ENCODE results near the gene HECW1. TPM values are rescaled to one million over a fixed set of nuclear protein-coding genes. Genes with fewer than 3 reads are reported as not detected.

The HECW1 gene
- total RNA-seq, 1 donor: under 0.01 TPM

DNA sequence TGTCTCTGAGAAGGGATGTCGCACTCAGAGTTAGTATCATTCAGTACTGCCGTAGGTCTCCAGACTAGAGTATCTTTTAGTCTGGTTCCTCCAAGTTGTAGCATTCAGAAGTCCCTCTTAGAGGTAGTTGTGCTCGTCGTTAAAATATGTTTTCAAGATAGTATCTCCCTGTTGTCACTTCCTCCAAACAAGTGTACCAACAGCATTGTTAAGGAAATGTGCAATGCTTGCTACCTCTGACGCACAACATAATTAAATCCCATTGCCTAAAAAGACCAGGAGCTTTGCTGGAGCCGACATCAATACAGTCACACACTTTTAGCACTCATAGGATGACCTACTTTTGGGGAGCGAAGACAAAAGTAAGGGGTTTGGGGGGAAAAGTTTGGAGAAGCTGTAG lies 390.5 kb downstream of the HECW1 start:
- Histone ChIP-seq H3K4me3 (ENCODE audit: low read length) (no peak overlapping the region), H3K27me3 (ENCODE audit: insufficient read depth, low read length) (no peaks in the 10 kb centered on the region), H3K4me1 (ENCODE audit: insufficient read depth, low read length) (no peaks in the 10 kb centered on the region), H3K9me3 (ENCODE audit: low read depth, low read length) (no peaks in the 10 kb centered on the region)

GRCh38 chr7:43505412-43505811 lies 393.0 kb downstream of the HECW1 start:
- H3K9me3 ChIP-seq (ENCODE audit: low read depth, low read length): no peaks in the 10 kb centered on the region

DNA sequence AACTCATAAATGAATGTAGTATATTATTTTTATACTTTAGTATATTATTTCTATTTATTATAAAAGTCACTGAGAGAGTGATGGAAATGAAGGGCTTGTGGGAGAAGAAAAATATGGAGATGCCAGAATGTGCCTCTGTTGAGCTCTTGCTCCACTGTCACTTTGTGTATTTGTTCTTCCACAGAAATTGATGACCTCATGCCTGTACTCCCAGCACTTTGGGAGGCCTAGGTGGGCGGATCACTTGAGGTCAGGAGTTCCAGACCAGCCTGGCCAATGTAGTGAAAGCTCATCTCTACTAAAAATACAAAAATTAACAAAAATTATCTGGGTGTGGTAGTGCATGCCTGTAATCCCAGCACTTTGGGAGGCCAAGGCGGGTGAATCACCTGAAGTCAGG lies 394.0 kb downstream of the HECW1 start:
- Histone ChIP-seq H3K9me3 (ENCODE audit: low read depth, low read length) (no peaks in the 10 kb centered on the region), H3K4me3 (ENCODE audit: low read length) (no peak overlapping the region), H3K4me1 (ENCODE audit: insufficient read depth, low read length) (peaks cover 5% of the 10 kb centered on the region), H3K27me3 (ENCODE audit: insufficient read depth, low read length) (no peaks in the 10 kb centered on the region)

More at GRCh38 chr7:43505412-43505811, 393.0 kb downstream of the HECW1 start:
- Histone ChIP-seq H3K4me3 (ENCODE audit: low read length) (no peak overlapping the region), H3K4me1 (ENCODE audit: insufficient read depth, low read length) (no peaks in the 10 kb centered on the region), H3K27me3 (ENCODE audit: insufficient read depth, low read length) (no peaks in the 10 kb centered on the region)

DNA sequence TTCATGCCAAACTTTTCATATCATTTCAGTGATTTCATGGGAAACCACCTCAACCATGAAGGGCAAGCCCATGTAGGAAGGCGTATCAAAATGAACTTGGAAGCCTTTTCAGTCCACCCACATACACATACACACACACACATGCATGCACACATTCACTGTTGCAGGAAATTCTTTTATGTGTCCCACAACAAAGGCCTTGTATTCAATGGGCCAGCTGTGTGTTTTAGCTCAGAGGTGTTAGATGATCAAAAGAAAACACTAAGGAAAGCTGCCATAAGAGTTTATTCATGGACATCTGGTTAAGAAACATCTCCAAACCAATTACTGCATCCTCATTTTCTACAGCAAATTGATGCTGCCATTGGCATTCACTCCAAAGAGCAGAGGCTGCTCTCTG lies 396.0 kb downstream of the HECW1 start:
- H3K27me3 ChIP-seq (ENCODE audit: insufficient read depth, low read length): no peaks in the 10 kb centered on the region
- no peaks in the 10 kb centered on the region for H3K9me3 ChIP-seq (ENCODE audit: low read depth, low read length)
- H3K4me3 ChIP-seq (ENCODE audit: low read length): no peak overlapping the region
- peaks cover 5% of the 10 kb centered on the region for H3K4me1 ChIP-seq (ENCODE audit: insufficient read depth, low read length)

DNA sequence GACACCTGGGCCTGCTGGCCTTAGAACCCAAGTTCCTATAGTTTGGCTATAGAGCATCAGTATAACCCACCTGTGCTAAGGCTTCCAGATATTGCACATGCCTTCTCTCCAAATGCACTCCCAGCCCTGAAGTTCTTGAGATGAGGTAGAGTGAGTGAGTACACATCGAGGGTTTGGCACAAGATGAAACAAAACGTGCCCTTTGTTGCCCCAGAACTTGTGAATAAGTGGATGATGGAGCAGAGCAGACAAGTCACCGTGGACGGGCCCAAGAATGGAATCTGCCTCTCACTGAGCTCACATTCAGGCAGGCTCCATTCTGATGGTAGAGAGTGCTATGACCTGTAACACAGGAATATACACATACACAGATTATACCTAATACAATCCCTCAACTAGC lies 397.5 kb downstream of the HECW1 start:
- Histone ChIP-seq H3K9me3 (ENCODE audit: low read depth, low read length) (no peaks in the 10 kb centered on the region), H3K27me3 (ENCODE audit: insufficient read depth, low read length) (no peaks in the 10 kb centered on the region), H3K4me3 (ENCODE audit: low read length) (no peak overlapping the region), H3K4me1 (ENCODE audit: insufficient read depth, low read length) (peaks cover 5% of the 10 kb centered on the region)

DNA sequence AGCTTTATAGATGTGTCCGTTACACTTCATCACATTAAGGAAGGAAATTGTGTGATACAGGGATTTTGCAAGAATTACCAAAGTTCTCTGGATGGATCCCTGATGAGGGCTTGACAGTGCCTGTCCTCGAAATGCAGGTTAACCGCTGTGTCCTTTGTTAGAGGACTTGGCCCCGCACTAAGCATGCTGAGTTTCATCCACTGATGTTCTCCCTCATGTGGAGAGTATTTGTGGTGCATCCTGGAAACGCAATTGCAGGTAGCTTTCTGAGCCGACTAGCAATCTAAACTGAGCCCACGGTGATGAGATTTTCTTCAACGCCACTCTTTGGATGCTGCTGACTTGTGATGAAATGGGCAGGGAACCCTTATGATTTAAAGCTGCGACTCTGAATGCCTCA lies 398.6 kb downstream of the HECW1 start:
- Histone ChIP-seq H3K9me3 (ENCODE audit: low read depth, low read length) (no peaks in the 10 kb centered on the region), H3K4me3 (ENCODE audit: low read length) (no peak overlapping the region), H3K27me3 (ENCODE audit: insufficient read depth, low read length) (no peaks in the 10 kb centered on the region), H3K4me1 (ENCODE audit: insufficient read depth, low read length) (peaks cover 5% of the 10 kb centered on the region)

GRCh38 chr7:43511769-43512515 lies 399.5 kb downstream of the HECW1 start:
- H3K9me3 ChIP-seq (ENCODE audit: low read depth, low read length): no peaks in the 10 kb centered on the region
- no peaks in the 10 kb centered on the region for H3K27me3 ChIP-seq (ENCODE audit: insufficient read depth, low read length)
- no peak overlapping the region for H3K4me3 ChIP-seq (ENCODE audit: low read length)
- peaks cover 5% of the 10 kb centered on the region for H3K4me1 ChIP-seq (ENCODE audit: insufficient read depth, low read length)

DNA sequence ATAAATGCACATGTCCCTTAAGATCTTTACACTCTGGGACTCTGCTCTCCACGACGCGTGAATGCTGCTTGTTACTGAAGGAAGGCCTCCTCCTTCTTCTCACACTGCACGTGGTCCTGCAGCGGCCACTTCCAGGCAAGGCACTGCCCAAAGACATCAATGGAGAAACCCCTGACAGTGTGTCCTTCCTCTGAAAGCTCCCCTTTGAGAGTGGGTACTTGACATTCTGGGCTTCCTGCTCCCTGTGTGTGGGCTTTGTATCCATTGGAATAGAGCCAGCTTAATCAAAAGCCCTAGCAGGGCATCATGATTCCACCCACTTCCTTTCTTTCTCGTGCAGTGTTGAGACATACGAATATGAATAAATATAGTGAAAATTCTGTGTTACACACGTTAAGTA lies 400.8 kb downstream of the HECW1 start:
- Histone ChIP-seq H3K4me1 (ENCODE audit: insufficient read depth, low read length) (peaks cover 5% of the 10 kb centered on the region), H3K9me3 (ENCODE audit: low read depth, low read length) (no peaks in the 10 kb centered on the region), H3K4me3 (ENCODE audit: low read length) (no peak overlapping the region)

GRCh38 chr7:43516581-43517342 lies 404.3 kb downstream of the HECW1 start:
- H3K4me1 ChIP-seq (ENCODE audit: insufficient read depth, low read length): no peaks in the 10 kb centered on the region
- H3K4me3 ChIP-seq (ENCODE audit: low read length): no peak overlapping the region
- H3K9me3 ChIP-seq (ENCODE audit: low read depth, low read length): no peaks in the 10 kb centered on the region
- H3K27me3 ChIP-seq (ENCODE audit: insufficient read depth, low read length): no peaks in the 10 kb centered on the region

More for the DNA sequence above, 400.8 kb downstream of the HECW1 start:
- no peaks in the 10 kb centered on the region for H3K27me3 ChIP-seq (ENCODE audit: insufficient read depth, low read length)

- Histone ChIP-seq H3K27me3 (ENCODE audit: insufficient read depth, low read length) (no peaks in the 10 kb centered on the region), H3K9me3 (ENCODE audit: low read depth, low read length) (no peaks in the 10 kb centered on the region), H3K4me1 (ENCODE audit: insufficient read depth, low read length) (no peaks in the 10 kb centered on the region), H3K4me3 (ENCODE audit: low read length) (no peak overlapping the region)
These were observed 405.0 kb downstream of the HECW1 start for GRCh38 chr7:43517464-43517863.

DNA sequence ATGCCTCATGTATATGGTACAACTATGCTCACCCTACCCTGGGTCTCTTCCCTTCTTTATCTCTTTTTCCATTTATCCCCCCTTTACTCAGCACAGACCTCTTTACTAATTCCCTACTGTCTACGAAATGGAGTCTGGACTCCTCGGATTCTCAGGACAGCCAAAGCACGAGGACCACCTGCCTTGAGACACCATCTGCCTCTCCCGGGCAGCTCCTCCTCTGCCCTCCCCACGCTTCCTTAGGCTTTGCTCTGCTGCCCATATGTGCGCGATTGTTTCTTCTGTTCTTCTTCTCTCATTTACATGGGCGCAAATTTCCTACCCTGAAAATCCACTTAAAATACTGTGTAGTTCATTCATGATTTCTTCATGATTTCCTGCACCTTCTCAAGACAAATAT lies 407.8 kb downstream of the HECW1 start:
- no peaks in the 10 kb centered on the region for H3K9me3 ChIP-seq (ENCODE audit: low read depth, low read length)
- no peaks in the 10 kb centered on the region for H3K4me1 ChIP-seq (ENCODE audit: insufficient read depth, low read length)
- no peak overlapping the region for H3K4me3 ChIP-seq (ENCODE audit: low read length)
- no peaks in the 10 kb centered on the region for H3K27me3 ChIP-seq (ENCODE audit: insufficient read depth, low read length)

- no peaks in the 10 kb centered on the region for H3K9me3 ChIP-seq (ENCODE audit: low read depth, low read length)
- no peak overlapping the region for H3K4me3 ChIP-seq (ENCODE audit: low read length)
These were observed 410.1 kb downstream of the HECW1 start for GRCh38 chr7:43522406-43523156.

DNA sequence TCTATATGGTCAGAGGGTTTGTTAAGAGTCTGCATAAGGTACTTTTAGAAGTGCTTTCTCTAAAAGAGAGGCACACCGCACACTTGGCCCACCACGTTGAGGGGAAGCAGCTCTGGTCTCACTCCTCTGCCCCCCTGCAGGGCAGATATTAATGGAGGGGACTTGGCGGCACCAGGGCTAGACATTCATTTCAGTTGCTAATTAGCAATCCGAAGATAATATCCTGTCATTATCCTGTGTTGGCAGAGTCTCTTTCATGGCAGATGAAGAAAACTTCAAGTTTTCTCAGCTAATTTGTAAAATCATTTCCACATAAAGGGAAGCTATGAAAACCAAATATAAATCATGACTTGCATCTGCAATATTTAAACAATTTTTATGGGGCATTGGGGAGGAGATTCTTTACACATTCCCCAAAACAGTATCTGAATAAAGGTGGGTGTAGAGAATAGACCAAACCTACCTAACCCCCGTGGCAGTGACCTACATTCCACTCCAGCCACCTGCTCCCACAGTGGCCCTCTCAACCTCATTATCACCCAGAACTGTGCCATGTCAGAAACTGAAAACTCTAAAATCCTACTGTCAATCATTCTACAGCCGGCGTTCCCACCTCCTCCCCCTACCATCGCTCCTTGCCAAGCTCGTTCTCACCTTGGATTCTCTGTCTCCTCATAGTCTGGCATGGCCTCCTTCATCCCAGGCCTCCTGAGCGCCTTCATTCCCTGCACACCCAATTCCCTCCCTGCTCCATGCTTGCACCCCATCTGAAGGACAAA lies 416.3 kb downstream of the HECW1 start:
- Histone ChIP-seq H3K4me3 (ENCODE audit: low read length) (no peak overlapping the region), H3K4me1 (ENCODE audit: insufficient read depth, low read length) (no peaks in the 10 kb centered on the region), H3K27me3 (ENCODE audit: insufficient read depth, low read length) (no peaks in the 10 kb centered on the region), H3K9me3 (ENCODE audit: low read depth, low read length) (no peaks in the 10 kb centered on the region)

More at GRCh38 chr7:43522406-43523156, 410.1 kb downstream of the HECW1 start:
- Histone ChIP-seq H3K4me1 (ENCODE audit: insufficient read depth, low read length) (no peaks in the 10 kb centered on the region), H3K27me3 (ENCODE audit: insufficient read depth, low read length) (no peaks in the 10 kb centered on the region)

DNA sequence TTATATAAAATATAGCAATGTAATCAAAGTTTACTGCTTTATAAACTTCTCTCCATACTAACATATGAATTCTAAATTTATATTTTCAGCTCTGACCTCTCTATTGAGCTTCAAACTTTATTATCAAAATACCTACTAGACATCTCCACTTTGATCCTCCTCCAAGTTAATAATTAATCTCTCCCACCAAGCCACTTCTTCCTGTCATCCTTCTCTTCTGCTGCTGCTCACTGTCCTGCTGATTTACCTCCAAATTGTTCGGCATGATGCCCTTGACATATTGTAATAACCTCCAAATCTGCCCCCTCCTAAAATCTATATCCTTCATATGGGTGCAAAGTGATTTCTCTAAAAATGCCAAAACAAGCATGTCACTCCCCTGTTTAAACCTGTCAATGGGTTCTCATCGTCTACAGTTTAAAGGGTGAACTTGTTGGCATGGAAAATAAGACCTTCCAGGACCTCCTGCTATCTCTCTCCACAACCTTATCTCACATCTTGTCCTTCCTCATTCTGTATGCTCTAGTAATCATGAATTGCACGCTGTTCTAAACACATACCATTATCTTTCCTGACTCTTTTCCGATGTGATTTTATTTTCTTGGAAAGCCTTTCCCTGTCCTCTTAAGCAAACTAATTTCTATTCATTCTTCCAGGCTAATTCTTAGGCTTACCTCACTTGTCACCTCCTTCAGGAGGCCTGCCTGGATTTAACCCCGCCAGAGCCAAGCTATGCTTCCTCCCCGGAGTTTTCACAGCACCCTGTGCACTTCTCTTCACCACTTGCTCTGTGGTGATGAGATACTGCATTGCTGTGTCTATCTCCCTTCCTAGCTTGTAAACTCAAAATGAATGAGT lies 418.3 kb downstream of the HECW1 start:
- no peaks in the 10 kb centered on the region for H3K9me3 ChIP-seq (ENCODE audit: low read depth, low read length)
- H3K4me1 ChIP-seq (ENCODE audit: insufficient read depth, low read length): no peaks in the 10 kb centered on the region
- no peak overlapping the region for H3K4me3 ChIP-seq (ENCODE audit: low read length)
- H3K27me3 ChIP-seq (ENCODE audit: insufficient read depth, low read length): no peaks in the 10 kb centered on the region
